ENCODE measurements around the gene AMD1.
"Not testable (repeated sequence)": the region's sequence is repeated elsewhere in the genome, so short reads cannot be mapped to it uniquely, and the experiment has no call there.

The AMD1 gene

DNA sequence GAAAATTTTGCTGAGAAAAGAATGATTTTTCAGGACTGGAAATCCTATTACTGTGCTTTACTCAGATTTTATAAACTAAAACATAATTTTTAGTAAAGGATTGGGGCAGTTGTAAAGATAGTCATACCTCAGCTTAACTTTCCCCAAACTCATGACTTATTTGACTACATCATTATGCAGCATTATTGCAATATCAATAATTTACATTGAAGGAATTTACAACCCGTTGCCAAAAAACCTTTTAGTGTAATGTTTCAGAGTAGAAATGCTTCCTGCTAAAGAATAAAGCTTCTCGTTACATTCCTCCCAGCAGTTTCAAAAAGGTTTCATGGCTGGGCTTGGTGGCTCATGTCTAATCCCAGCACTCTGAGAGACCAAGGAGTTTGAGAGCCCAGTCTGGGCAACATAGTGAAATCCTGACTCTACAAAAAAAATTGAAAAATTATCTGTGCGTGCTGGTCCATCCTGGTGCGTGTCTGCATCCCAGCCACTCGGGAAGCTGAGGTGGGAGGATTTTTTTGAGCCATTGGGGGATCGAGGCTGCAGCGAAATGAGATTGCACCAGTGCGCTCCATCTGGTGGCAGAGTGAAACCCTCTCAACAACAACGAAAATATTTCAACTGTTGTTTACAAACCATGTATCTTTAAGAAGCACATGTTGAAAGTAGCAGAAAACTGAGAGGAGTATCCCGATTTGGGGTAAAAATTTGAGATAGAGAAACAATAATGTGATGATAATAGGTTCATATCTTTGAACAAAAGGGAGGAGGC is 4.4 kb downstream of the AMD1 start:
- DNase-seq, result peak; percentile 72

DNA sequence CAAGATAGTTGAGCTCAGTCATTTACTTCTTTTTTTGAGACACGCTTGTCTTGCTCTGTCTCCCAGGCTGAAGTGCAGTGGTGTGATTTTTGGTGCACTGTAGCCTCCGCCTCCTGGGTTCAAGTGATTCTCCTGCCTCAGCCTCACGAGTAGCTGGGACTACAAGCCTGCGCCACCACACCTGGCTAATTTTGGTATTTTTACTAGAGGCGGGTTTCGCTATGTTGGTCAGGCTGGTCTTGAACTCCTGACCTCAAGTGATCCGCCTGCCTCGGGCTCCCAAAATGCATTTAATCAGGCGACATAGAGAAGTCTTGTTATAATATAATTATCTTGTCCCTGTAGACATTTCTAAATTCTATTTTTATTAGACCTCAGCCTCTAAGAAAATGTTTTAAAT is 6.1 kb downstream of the AMD1 start:
- no peak for DNase-seq

- no peak for DNase-seq
Observed at GRCh38 chr6:110881546-110882273, 7.1 kb downstream of the AMD1 start.

GRCh38 chr6:110882274-110882619 is 7.7 kb downstream of the AMD1 start:
- DNase-seq, result no peak

DNA sequence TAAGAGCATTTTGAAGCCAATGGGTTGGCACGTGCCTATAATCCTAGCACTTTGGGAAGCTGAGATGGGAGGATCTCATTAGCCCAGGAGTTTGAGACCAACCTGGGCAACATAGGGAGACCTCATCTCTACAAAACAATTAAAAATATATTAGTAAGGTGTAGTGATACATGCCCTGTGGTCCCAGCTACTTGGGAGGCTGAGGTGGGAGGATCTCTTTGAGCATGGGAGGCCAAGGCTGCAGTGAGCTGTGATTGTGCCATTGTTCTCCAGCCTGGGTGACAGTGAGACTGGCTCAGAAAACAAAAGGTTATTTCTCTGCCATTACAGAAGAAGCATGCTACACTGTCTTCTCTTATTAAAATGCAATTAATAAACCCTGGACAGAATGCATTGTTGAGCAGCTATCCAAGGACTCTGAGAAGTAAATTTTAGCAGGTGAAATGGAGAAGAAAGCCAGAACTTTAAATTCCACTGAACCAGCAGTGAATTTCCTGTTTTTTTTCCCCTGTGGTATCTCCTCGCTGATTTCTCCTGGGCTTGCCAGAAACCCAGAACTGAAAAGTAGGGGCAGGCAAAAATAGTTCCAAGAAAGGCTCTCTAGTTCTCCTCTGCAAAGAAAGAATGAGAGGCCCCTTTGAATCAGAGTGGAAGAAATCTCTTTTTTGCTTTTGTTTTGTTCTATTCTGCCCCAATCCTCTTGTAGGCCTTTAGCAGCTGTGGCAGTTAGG is 8.4 kb downstream of the AMD1 start:
- peak; percentile 47 for DNase-seq

DNA sequence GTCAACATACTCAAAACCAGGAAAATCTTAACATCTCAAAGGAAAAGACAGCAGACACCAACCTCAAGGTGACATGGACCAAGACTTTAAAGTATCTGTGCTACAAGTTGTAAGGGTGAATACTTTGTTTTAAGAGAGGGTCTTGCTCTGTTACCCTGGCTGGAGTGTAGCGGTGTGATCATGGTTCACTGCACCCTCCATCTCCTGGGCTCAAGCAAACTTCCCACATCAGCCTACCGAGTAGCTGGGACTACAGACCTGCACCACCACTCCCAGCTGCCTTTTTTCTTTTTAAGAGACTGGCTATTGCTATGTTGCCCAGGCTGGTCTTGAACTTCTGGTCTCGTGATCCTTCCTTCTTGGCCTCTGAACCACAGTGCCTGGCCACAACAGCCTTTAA is 9.7 kb downstream of the AMD1 start:
- DNase-seq, result no peak

- DNase-seq, result no peak
Observed at GRCh38 chr6:110885526-110885925, 10.9 kb downstream of the AMD1 start.

DNA sequence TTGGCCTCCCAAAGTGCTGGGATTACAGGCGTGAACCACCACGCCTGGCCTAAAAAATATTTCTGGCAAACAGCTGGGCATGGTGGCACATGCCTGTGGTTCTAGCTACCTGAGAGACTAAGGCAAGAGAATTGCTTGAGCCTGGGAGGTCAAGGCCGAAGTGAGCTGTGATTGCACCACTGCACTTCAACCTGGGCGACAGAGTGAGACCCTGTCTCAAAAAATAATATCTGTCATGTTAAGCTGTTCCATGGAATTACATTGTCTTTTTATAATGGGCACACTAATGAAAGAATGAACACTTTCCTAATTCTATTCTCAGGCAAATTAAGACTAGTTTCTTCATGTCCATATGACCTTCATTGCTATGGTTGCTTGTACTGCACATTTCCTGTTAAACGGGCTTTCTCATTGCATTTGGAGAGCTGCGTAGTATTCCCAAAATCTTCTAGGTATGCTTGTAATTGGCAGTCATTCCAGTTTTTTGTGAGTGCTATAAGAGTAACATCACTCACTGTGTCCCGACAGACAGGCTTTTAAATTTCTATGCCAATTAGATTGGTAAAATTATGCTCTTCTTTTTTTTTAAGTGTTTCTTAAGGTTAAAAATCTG is 12.1 kb downstream of the AMD1 start:
- DNase-seq, result no peak

GRCh38 chr6:110890288-110890687 is 15.7 kb downstream of the AMD1 start:
- DNase-seq, result no peak

DNA sequence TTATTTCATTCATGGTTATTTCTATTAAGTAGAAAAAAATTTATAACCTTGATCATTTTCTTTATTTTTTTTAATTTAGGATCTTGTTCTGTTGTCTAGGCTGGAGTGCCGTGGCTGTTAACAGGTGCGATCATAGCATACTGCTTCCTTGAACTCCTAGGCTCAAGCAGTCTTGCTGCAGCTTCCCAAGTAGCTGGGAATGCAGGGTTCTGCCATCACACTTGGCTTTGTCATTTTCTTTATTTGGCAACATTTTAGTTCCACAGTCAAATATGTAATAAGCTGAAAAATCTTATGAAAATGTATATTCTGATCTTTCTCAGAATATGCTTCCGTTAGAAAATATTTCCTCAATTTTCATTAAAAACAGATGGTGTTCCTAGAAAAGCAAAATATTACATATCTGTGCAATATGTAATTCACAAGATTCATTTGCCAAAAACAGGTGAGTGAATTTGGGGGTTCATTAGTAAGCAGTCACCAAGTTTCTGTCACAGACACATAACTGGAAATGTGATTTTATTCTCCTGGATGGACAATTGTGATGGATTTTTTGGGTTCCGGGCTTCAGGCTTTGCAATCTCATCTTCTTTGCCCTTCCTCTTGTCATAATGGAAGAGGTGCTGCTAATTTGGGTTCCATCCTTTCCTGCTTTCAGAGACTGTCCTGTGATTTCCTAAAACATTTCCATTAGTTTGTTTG is 21.5 kb downstream of the AMD1 start:
- no peak for DNase-seq

DNA sequence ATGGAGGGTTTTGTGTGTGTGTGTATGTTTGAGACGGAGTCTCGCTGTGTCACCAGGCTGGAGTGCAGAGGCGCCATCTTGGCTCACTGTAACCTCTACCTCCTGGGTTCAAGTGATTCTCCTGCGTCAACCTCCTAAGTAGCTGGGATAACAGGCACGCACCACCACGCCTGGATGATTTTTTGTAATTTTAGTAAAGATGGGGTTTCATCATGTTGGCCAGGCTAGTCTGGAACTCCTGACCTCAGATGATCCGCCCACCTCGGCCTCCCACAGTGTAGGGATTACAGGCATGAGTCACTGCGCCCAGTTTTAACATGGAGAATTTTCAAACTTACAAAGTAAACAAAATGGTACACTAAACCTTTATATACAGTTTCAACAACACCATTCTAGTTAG is 22.8 kb downstream of the AMD1 start:
- no peak for DNase-seq

DNA sequence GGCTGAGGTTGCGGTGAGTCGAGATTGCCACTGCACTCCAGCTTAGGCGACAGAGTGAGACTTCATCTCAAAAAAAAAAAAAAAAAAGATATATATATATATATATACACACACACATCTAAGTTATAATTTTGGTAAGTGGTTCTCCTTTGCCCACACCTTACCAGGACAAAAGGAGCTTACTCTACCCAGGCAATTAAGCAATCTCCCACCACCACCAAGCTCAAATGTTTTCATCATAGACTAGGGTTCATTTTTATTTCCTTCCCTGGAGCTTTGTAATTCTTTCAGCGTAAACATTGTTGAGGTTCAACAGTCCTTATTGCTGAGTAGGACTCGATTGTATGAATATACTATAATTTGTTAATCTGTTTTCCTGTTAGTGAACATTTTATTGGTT is 23.5 kb downstream of the AMD1 start:
- DNase-seq, result no peak

DNA sequence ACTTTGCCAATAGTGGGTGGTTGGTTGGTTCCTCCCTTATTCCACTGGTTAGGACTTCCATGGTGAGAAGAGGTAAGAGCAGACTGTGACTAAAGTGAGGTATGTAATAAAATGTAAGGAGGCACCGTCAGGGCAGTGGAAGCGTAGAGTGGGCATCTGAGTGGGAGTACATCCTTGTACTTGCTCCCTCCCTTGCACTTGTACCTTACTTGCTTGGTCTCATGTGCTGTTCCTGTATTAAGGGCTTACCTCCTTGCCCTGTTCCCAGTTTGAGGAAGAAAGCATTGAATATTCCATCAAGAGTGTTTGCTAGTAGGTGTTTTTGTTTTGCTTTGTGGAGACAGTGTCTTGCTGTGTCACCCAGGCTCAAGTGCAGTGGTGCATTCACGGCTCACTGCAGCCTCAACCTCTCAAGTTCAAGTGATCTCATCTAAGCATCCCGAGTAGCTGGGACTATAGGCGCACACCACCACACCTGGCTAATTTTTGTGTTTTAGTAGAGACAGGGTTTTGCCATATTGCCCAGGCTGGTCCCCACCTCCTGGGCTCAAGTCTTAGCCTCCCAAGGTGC is 25.5 kb downstream of the AMD1 start:
- no peak for DNase-seq

DNA sequence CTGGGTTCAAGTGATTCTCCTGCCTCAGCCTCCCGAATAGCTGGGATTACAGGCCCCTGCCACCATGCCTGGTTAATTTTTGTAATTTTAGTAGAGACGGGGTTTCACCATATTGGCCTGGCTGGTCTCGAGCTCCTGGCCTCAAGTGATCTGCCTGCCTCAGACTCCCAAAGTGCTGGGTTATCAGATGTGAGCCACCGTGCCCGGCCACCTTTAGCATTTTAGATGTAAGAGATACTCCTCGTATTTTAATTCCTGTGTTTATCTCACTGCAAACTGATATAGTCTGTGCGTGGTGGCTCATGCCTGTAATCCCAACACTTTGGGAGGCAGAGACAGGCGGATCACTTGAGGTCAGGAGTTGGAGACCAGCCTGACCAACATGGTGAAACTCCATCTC is 27.0 kb downstream of the AMD1 start:
- not testable (repeated sequence) for DNase-seq

DNA sequence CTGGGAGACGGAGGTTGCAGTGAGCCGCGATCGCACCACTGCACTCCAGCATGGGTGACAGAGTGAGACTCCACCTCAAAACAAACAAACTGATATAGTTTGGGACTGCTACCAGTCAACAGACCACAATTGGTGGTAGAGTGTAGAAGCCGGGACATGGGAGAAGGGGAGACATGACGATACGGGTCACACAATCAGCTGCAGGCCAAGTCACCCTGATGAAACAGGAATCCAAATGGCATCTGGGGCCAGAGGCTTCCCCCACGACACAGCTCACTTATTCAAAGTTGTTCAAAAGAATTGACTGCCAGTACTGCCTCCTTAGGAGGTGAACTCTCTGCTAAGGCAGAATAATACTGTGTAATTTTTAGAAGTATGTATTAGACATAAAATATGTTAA is 27.5 kb downstream of the AMD1 start:
- no peak for DNase-seq

DNA sequence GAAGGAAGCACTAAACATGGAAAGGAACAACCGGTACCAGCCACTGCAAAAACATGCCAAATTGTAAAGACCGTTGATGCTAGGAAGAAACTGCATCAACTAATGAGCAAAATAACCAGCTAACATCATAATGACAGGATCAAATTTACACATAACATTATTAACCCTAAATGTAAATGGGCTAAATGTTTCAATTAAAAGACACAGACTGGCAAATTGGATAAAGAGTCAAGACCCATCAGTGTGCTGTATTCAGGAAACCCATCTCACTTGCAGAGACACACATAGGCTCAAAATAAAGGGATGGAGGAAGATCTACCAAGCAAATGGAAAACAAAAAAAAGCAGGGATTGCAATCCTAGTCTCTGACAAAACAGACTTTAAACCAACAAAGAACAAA is 31.7 kb downstream of the AMD1 start:
- DNase-seq, result not testable (repeated sequence)

DNA sequence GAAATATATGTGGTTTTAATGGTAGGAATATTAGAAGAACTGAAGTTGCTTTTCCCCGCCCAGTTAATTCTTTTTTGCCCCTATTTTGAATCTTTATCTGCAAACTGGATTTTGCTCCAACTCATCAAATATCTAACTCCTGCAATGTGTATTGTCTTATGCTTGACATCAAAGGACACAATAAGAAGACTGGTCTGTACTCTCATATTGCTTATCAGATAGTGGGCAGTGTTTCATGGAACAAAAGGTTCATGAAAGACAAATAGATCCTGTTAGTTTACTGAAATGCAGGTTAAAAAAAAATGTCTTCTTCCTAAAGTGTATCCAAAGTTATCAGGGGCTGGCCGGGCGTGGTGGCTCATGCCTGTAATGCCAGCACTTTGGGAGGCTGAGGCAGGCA is 56.2 kb downstream of the AMD1 start:
- no peak for DNase-seq

- no peak for DNase-seq
Observed at GRCh38 chr6:110933912-110934311, 59.3 kb downstream of the AMD1 start.

DNA sequence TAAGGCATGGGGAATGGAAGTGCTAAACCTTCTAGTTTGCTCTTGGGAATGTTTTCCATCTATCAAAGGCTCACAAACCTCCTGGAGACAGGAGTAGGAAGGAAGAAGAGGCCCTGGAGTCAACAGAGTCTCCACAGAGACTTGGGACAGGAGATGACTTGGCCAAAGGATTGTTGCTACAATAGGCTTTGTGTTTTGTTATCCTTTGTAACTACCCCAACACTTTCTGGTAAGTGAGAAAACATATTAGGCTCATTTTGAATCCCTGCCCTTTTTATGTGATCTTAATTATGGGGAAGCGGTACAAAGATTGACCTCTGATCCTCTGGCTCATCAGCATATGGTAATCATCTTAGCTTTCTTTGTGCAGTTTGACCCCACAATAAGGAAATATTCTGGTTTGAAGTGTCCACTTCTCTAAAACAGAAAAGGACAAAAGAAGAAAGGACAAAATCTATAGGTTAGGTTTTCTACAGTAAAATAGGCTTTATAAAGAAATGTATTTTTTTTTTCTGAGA is 59.9 kb downstream of the AMD1 start:
- no peak for DNase-seq

- no peak for DNase-seq
Observed at GRCh38 chr6:110935171-110935570, 60.6 kb downstream of the AMD1 start.

DNA sequence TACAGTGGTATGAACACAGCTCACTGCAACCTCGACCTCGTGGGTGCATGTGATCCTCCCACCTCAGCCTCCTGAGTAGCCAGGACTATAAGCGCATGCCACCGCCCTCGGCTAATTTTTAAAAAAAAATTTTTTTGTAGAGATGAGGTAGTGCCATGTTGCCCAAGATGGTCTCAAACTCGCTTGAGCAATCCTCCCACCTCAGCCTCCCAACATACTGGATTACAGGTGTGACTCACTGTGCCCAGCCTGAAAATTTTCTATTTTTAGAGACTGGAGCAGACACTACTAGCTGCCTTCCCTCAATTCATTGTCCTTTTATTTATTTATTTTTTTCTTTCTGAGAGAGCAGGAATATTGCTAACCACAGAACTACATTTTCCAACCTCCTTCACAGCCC is 63.6 kb downstream of the AMD1 start:
- DNase-seq, result no peak

Data from midbrain (tissue), 1 donor.